HepG2 (cell line): ENCODE results near the gene VPS4A. TPM values are rescaled to one million over a fixed set of nuclear protein-coding genes. Genes with fewer than 3 reads are reported as not detected.
A peak's percentile ranks its signal among the peaks of the same experiment; 100 is the strongest.

ENCODE experiments used
- ATAC-seq: fragments of 200-7000 bp; cut with Tn5 transposase; 3 replicates; pipeline ENCODE4 v1.9.1; 2020; ENCODE audit warnings: mild to moderate bottlenecking, moderate library complexity
- BruUV-seq: library from RNA; stranded (reverse); fragments of 400-500 nt; replicated peaks from 2 replicates; lab custom pipeline; 2021; lab: Mats Ljungman, UMichigan
- CTCF ChIA-PET: fragments of 300-600 bp; formaldehyde crosslinking; extraction: SDS; loops from one replicate; lab custom pipeline; 2021; ENCODE audit warnings: low total read pairs, inconsistent platforms, low intra/inter-chr PET ratio; lab: Yijun Ruan, JAX
- POLR2A ChIA-PET: fragments of 350-600 bp; sonication (Branson Sonifier 250); formaldehyde crosslinking; loops from one replicate; lab custom pipeline; 2020; ENCODE audit warnings: antibody characterized with exemption, inconsistent platforms; lab: Yijun Ruan, JAX
- DNase-seq: peaks from one replicate; pipeline ENCODE4 v3.0.0-alpha.2; 2015; ENCODE audit warnings: low spot score
- FAIRE-seq: peaks from 3 replicates; lab custom pipeline; 2011; peaks lifted over from hg19 to GRCh38; lab: Jason Lieb, UNC
- H2AFZ ChIP-seq: one replicate; pipeline ENCODE4 v1.6.1; 2011; ENCODE audit warnings: low read length, inconsistent platforms
- H3K27ac ChIP-seq: fragments of 300-600 bp; 3 replicates; pipeline ENCODE4 v1.8.0; 2011; ENCODE audit warnings: mixed run types, mild to moderate bottlenecking, mixed read lengths, low read length, inconsistent platforms; ENCODE audit not compliant: insufficient read depth; ENCODE audit errors: extremely low read length
- H3K27me3 ChIP-seq, 2 experiments: fragments of 200-600 bp in 1 of 2; 2 replicates in 1 of 2; 3 replicates in 1 of 2; pipeline versions ENCODE4 v1.6.0 to v1.8.0; 2011; ENCODE audit warnings: low read length in 2 of 2, mild to moderate bottlenecking in 2 of 2, moderate library complexity in 2 of 2, inconsistent platforms in 1 of 2; ENCODE audit not compliant: insufficient read depth in 2 of 2, control insufficient read depth in 1 of 2
- H3K36me3 ChIP-seq, 2 experiments: fragments of 200-600 bp in 1 of 2; replicated peaks in 1 of 2; 2 replicates in 1 of 2; 3 replicates in 1 of 2; pipeline versions ENCODE4 v1.5.1 to v1.8.0; 2011; ENCODE audit warnings: low read length in 2 of 2, inconsistent platforms in 1 of 2; ENCODE audit not compliant: insufficient read depth in 2 of 2, control insufficient read depth in 1 of 2
- H3K4me1 ChIP-seq: 2 replicates; pipeline ENCODE4 v1.5.1; 2012; ENCODE audit warnings: low read length, inconsistent platforms; ENCODE audit not compliant: insufficient read depth
- H3K4me2 ChIP-seq: 2 replicates; pipeline ENCODE4 v1.6.0; 2011; ENCODE audit warnings: low read depth, low read length, inconsistent platforms
- H3K4me3 ChIP-seq, 3 experiments: fragments of 200-600 bp in 1 of 3; sonication (generic), shearing (Covaris generic) in 1 of 3; replicated peaks in 1 of 3; 2 replicates each; pipeline ENCODE4 v1.5.1; 2011 to 2016; ENCODE audit warnings: low read length in 3 of 3, inconsistent platforms in 2 of 3, low read depth in 2 of 3, mild to moderate bottlenecking in 2 of 3, control low read depth in 1 of 3, mixed read lengths in 1 of 3; ENCODE audit not compliant: insufficient read depth in 1 of 3
- H3K79me2 ChIP-seq: one replicate; pipeline ENCODE4 v1.6.1; 2011; ENCODE audit warnings: low read length, inconsistent platforms; ENCODE audit not compliant: insufficient read depth
- H3K9ac ChIP-seq: 2 replicates; pipeline ENCODE4 v1.6.0; 2011; ENCODE audit warnings: mild to moderate bottlenecking, low read depth, low read length, inconsistent platforms; ENCODE audit not compliant: insufficient read depth
- H3K9me3 ChIP-seq: 2 replicates; pipeline ENCODE4 v1.5.1; 2012; ENCODE audit warnings: mild to moderate bottlenecking, low read length
- H4K20me1 ChIP-seq: 2 replicates; pipeline ENCODE4 v1.6.0; 2011; ENCODE audit warnings: inconsistent platforms, mild to moderate bottlenecking, low read length, moderate library complexity; ENCODE audit not compliant: insufficient read depth
- NFIC ChIP-seq: IDR thresholded peaks from 2 replicates; pipeline ENCODE4 v1.6.1; 2012; ENCODE audit warnings: mild to moderate bottlenecking, low read length, inconsistent platforms
- ZBTB40 ChIP-seq, 2 experiments: fragments of 450-650 bp in 1 of 2; sonication (generic) in 1 of 2; formaldehyde crosslinking in 1 of 2; IDR thresholded peaks; 2 replicates each; pipeline versions ENCODE4 v1.6.1 to v1.8.0; 2016 to 2022; ENCODE audit warnings: antibody characterized with exemption in 1 of 2, mild to moderate bottlenecking in 1 of 2, missing genetic modification reagents in 1 of 2
- WGBS: methylation state at CpG from one replicate; pipeline ENCODE4 v1.1.6; 2017; ENCODE audit warnings: low lambda C conversion rate; 5-methylcytosine and 5-hydroxymethylcytosine counted together
- in situ Hi-C: cut with HindIII; loops from 2 replicates; pipeline ENCODE4 v1.10.0; 2017; ENCODE audit warnings: low pct_unique_long_range_greater_than_20kb; ENCODE audit not compliant: extremely low pct_ligation_motif_present
- intact Hi-C: fragments of 100-400 bp; cut with micrococcal nuclease; formaldehyde crosslinking; loops from one replicate; pipeline ENCODE4 v1.10.0; 2022; ENCODE audit not compliant: unreplicated experiment
- polyA plus RNA-seq, 8 experiments: library from polyadenylated mRNA; depleted of rRNA in 3 of 8; stranded (reverse) in 7 of 8; unstranded in 1 of 8; fragments of >200 nt; fragmentation: Illumina TruSeq in 4 of 8; extraction: Trizol in 4 of 8; gene quantifications; 2 replicates each; pipeline versions ENCODE4 v1.2.1 to v1.2.3, GENCODE V29; 2011 to 2016; ENCODE audit warnings: low read depth in 4 of 8, missing spikeins in 1 of 8, mixed read lengths in 1 of 8; ENCODE audit not compliant: insufficient read depth in 1 of 8
- total RNA-seq, 5 experiments: library from RNA; depleted of rRNA; stranded (reverse); fragments of >200 nt; fragmentation: Illumina TruSeq; extraction: Trizol; gene quantifications; 2 replicates each; pipeline ENCODE4 v1.2.3, GENCODE V29; 2016; ENCODE audit warnings: low read depth in 1 of 5

The VPS4A gene
- total and polyA plus RNA-seq, 2 of the 13 experiments (the other 11 are each of a cell fraction or from before 2014, with no cell fraction given): 13.2 to 27.9 TPM

- Histone ChIP-seq H3K36me3 (peaks cover 23 to 33% of the 10 kb centered on the region in 2 experiments; a peak in 4 of 5 replicates), H3K4me3 (no peak overlapping the region), H3K27me3 (no peaks in the 10 kb centered on the region), H3K4me2 (no peak overlapping the region), H3K9ac (no peak overlapping the region), H3K4me1 (peaks cover 34% of the 10 kb centered on the region), H3K27ac (no peak overlapping the region), H4K20me1 (0 out of 2 replicates have a peak, but pooled peaks cover 4% of the 10 kb centered on the region), H3K9me3 (no peaks in the 10 kb centered on the region), H3K79me2 (peaks cover 24% of the 10 kb centered on the region), H2AFZ (no peak overlapping the region)
- in situ Hi-C loops: no loop called here
- WGBS: 97% methylated on average over 5 of the region's 5 CpGs
- intact Hi-C loops: no loop called here
- DNase-seq (no peak), FAIRE-seq (no peak), ATAC-seq (no peak)
- POLR2A ChIA-PET: interaction anchor here (3.0 kb wide), 1 partner anchor 13 kb away, joined by 14 read pairs; no protein-coding TSS in a partner anchor
- CTCF ChIA-PET: no interaction called here
- no TSS peak for BruUV-seq
- TF ChIP-seq ZBTB40 (IDR thresholded peaks at IDR 0.05): peak; percentile 77
- TF ChIP-seq ZBTB40 (CRISPR knock-in tag; IDR thresholded peaks at IDR 0.05): peak; percentile 91
- TF ChIP-seq NFIC: no peak
Observed at GRCh38 chr16:69313469-69313868, 2.3 kb downstream of the VPS4A start.
